ENCODE results near the gene SETD1B. TPM values are rescaled to one million over a fixed set of nuclear protein-coding genes. Genes with fewer than 3 reads are reported as not detected.
A peak's percentile ranks its signal among the peaks of the same experiment; 100 is the strongest.
"Not testable (repeated sequence)": the region's sequence is repeated elsewhere in the genome, so short reads cannot be mapped to it uniquely, and the experiment has no call there.

SETD1B gene
- total RNA-seq, 1 donor from 2014 or later = 8.6 TPM

DNA sequence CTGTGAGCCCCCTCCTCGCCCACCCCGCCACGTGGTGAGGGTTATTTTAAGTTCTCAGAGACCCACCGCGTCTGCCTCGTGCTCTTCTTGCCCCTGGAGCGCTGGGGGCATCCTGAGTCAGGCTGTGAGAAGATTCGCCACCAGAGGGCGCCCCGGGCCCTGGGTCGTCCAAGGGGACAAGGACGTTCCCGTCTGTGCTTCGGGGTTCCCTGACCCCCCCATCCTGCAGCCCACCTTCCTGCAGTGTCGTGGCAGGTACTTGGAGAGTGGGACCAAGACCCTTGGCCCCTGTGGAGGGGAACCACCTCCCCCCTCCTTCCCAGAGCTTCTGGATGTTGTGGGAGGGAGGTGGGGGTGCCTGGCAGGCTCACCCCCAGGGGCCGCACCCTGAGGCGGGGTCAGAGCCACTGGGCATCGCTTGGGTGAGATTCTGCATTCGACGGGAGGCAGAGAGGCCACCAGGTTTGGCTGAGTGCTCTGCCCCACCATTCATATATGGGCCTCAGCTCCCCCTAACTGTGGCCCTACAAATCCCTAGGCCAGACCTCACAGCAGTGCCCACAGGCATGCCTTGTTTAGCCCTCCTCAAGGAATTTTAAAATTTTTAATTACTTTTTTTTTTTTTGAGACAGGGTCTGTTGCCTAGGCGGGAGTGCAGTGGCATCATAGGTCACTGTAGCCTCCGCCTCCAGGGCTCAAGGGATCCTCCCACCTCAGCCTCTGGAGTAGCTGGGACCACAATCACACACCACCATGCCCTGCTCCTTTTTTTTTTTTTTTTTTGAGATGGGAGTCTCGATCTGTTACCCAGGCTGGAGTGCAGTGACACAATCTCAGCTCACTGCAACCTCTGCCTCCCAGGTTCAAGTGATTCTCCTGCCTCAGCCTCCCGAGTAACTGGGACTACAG is 27.4 kb upstream of the SETD1B start:
- intact Hi-C loops (cut with DNase I) = no loop called here
- DNase-seq (peak; percentile 92), ATAC-seq (ENCODE audit: poor library complexity) (peak; percentile 58)

- intact Hi-C loops (cut with DNase I) = no loop called here
- DNase-seq (no peak), ATAC-seq (ENCODE audit: poor library complexity) (no peak)
Measured at GRCh38 chr12:121778567-121779421, 25.0 kb upstream of the SETD1B start.

DNA sequence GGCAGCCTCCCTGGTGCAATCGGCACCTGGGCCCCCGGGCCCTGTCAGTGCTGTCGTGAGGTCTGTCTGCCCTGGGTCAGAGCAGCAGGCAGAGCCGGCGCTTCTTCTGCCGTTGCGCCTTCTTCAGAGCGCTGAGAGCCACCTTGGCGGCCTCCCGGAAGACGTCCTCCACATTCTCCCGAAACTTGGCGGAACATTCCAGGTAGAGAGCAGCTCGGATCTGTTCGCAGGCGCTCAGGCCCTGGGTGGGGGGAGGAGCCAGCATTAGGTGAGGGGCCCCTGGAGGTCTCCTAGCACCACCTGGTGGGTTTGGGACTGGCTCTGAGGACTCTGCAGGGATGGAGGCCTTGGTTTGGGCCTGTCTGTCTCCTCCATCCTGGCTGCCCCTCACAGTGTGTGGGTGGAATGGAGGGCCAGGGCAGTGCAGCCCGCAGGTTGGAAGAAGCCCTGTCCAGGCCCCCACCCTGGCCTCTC is 24.4 kb upstream of the SETD1B start:
- intact Hi-C loops (cut with DNase I) = no loop called here
- no peak for ATAC-seq (ENCODE audit: poor library complexity)
- DNase-seq = no peak

- intact Hi-C loops (cut with DNase I) = no loop called here
- no peak for DNase-seq
- ATAC-seq (ENCODE audit: poor library complexity) = no peak
Measured at GRCh38 chr12:121780429-121780828, 23.4 kb upstream of the SETD1B start.

GRCh38 chr12:121781484-121781997 is 22.3 kb upstream of the SETD1B start:
- ATAC-seq (ENCODE audit: poor library complexity) (peak; percentile 19), DNase-seq (no peak)
- intact Hi-C loops (cut with DNase I) = no loop called here

GRCh38 chr12:121781998-121782979 is 21.5 kb upstream of the SETD1B start:
- DNase-seq = no peak
- peak; percentile 16 for ATAC-seq (ENCODE audit: poor library complexity)
- intact Hi-C loops (cut with DNase I) = no loop called here

GRCh38 chr12:121783766-121784165 is 20.0 kb upstream of the SETD1B start:
- ATAC-seq (ENCODE audit: poor library complexity) (no peak), DNase-seq (no peak)
- intact Hi-C loops (cut with DNase I) = no loop called here

DNA sequence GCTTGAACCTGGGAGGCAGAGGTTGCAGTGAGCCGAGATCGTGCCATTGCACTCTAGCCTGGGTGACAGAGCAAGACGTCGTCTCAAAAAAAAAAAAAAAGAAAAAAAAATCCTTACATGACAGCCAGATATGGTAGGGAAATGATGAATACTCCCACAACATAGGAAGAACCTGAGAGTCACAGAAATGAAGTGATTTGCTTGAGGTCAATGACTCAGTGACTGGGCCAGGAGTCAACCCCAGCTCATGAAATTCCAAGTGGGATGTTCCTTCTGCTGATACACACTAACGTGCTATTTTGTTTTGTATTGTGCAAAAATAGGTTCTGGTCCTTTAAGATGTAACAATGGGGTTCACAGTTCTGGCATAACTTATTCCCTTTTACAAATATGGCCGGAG is 19.3 kb upstream of the SETD1B start:
- no peak for ATAC-seq (ENCODE audit: poor library complexity)
- intact Hi-C loops (cut with DNase I) = no loop called here
- no peak for DNase-seq

GRCh38 chr12:121786440-121786825 is 17.4 kb upstream of the SETD1B start:
- ATAC-seq (ENCODE audit: poor library complexity) (peak; percentile 11), DNase-seq (no peak)
- intact Hi-C loops (cut with DNase I) = no loop called here

- intact Hi-C loops (cut with DNase I) = no loop called here
- DNase-seq (no peak), ATAC-seq (ENCODE audit: poor library complexity) (peak; percentile 42)
Measured at GRCh38 chr12:121787063-121788025, 16.5 kb upstream of the SETD1B start.

GRCh38 chr12:121788176-121788818 is 15.5 kb upstream of the SETD1B start:
- intact Hi-C loops (cut with DNase I) = no loop called here
- no peak for ATAC-seq (ENCODE audit: poor library complexity)
- no peak for DNase-seq

GRCh38 chr12:121789233-121789781 is 14.5 kb upstream of the SETD1B start:
- ATAC-seq (ENCODE audit: poor library complexity) = no peak
- intact Hi-C loops (cut with DNase I) = no loop called here
- peak; percentile 64 for DNase-seq

- DNase-seq (peak; percentile 86), ATAC-seq (ENCODE audit: poor library complexity) (no peak)
- intact Hi-C loops (cut with DNase I) = loop anchor here (5.0 kb wide), 1 partner anchor 93 kb away; no protein-coding TSS in a partner anchor
Measured at GRCh38 chr12:121789800-121790728, 13.7 kb upstream of the SETD1B start.

DNA sequence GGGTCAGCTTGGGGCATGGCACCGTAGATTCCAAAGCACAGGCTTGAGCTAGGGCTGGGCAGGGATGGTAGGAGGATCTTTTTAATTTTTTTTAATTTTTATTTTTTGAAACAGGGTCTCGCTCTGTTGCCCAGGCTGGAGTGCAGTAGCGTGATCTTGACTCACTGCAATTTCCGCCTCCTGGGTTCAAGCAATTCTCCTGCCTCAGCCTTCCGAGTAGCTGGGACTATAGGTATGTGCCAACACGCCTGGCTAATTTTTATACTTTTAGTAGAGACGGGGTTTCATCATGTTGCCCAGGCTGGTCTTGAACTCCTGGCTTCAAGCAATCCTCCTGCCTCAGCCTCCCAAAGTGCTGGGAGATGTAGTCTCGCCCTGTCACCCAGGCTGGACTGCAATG is 13.0 kb upstream of the SETD1B start:
- ATAC-seq (ENCODE audit: poor library complexity); DNase-seq: not testable (repeated sequence)
- intact Hi-C loops (cut with DNase I) = loop anchor here (5.0 kb wide), 1 partner anchor 93 kb away; no protein-coding TSS in a partner anchor
